Measurements from ENCODE around the gene TRPV5. TPM values are rescaled to one million over a fixed set of nuclear protein-coding genes. Genes with fewer than 3 reads are reported as not detected.

Gene TRPV5
- total and polyA plus RNA-seq, 2 of the 8 experiments (the other 6 are each of a cell fraction or from before 2014, with no cell fraction given), result 0.03 TPM; not detected in 1

- FAIRE-seq, result no peak
- no peak overlapping the region for H4K5ac ChIP-seq (ENCODE audit: insufficient read length, low read depth, low read length)
- no peak overlapping the region for H3K4ac ChIP-seq (replicated peaks; ENCODE audit: insufficient read length, low read depth, low read length)
- no peaks in the 10 kb centered on the region for H3K36me3 ChIP-seq (ENCODE audit: control insufficient read depth in 2 of 4, insufficient read depth in 4 of 4, low read length in 3 of 4)
- H2BK120ac ChIP-seq (replicated peaks; ENCODE audit: low read depth, low read length), result no peak overlapping the region
- no peak overlapping the region for H2AFZ ChIP-seq (ENCODE audit: low read length)
- H3K4me3 ChIP-seq (ENCODE audit: extremely low read depth in 1 of 4, insufficient read depth in 2 of 4, low read depth in 3 of 4, low read length in 4 of 4), result no peak overlapping the region
- no peak overlapping the region for H2BK12ac ChIP-seq (ENCODE audit: low read depth, low read length)
- ChIA-PET CTCF (ENCODE audit: partially characterized antibody) (interaction anchor here (0.6 to 5.0 kb wide), 16 partner anchors 8 to 314 kb away, joined by 3 to 34 read pairs (median 4); partner anchors contain the start of gene KEL), POLR2A (ENCODE audit: partially characterized antibody) (interaction anchor here (1.1 kb wide), 1 partner anchor 15 kb away, joined by 4 read pairs; no protein-coding TSS in a partner anchor)
- H3K9ac ChIP-seq (replicated peaks in 1 of 4; ENCODE audit: extremely low read depth in 1 of 4, low read depth in 3 of 4, low read length in 3 of 4), result no peak overlapping the region
- no peak overlapping the region for H2BK15ac ChIP-seq (ENCODE audit: low read length)
- no peak overlapping the region for H3K23ac ChIP-seq (ENCODE audit: insufficient read length)
- H3K4me2 ChIP-seq (ENCODE audit: insufficient read depth in 1 of 2, low read depth in 2 of 2, low read length in 2 of 2), result no peak overlapping the region; a peak in 1 of 4 replicates
- H3K27ac ChIP-seq (ENCODE audit: low read depth, low read length), result no peak overlapping the region
- no peaks in the 10 kb centered on the region; a peak in 1 of 7 replicates for H3K27me3 ChIP-seq (replicated peaks in 1 of 4; ENCODE audit: control insufficient read depth in 3 of 4, extremely low read depth in 1 of 4, insufficient read depth in 3 of 4, low read length in 3 of 4)
- TF ChIP-seq RXRA (IDR thresholded peaks at IDR 0.05; ENCODE audit: insufficient read depth, low read depth, low read length), result no peak
- TF ChIP-seq MAFK (IDR thresholded peaks at IDR 0.05; ENCODE audit: low read depth, low read length), result no peak
- no peak for TF ChIP-seq RFX5 (IDR thresholded peaks at IDR 0.05; ENCODE audit: borderline replicate concordance, low read depth, low read length)
- no peak for TF ChIP-seq CHD2 (IDR thresholded peaks at IDR 0.05; ENCODE audit: low read length)
- no peak for TF ChIP-seq EZH2 (IDR thresholded peaks at IDR 0.05; ENCODE audit: low read depth, low read length, severe bottlenecking)
- no peak for TF ChIP-seq EGR1 (IDR thresholded peaks at IDR 0.05; ENCODE audit: borderline replicate concordance, low read depth, low read length)
- no peak for TF ChIP-seq POU5F1 (IDR thresholded peaks at IDR 0.05; ENCODE audit: low read depth, low read length)
- TF ChIP-seq SIN3A (conservative IDR thresholded peaks at IDR 0.05 in 1 of 2, IDR thresholded peaks at IDR 0.05 in 1 of 2; ENCODE audit: low read depth in 1 of 2, low read length in 2 of 2), result no peak
- no peak for DNase-seq (ENCODE audit: low read depth in 1 of 2, low spot score in 2 of 2)
- no peak overlapping the region for H2BK5ac ChIP-seq (ENCODE audit: low read depth, low read length)
- H3K18ac ChIP-seq (ENCODE audit: extremely low read depth, low read length), result no peak overlapping the region
- H3K79me1 ChIP-seq (ENCODE audit: low read depth, low read length), result no peaks in the 10 kb centered on the region
- H3K79me2 ChIP-seq (ENCODE audit: control insufficient read depth in 1 of 2, insufficient read depth in 2 of 2, low read length in 2 of 2), result no peaks in the 10 kb centered on the region
- H3K56ac ChIP-seq (replicated peaks; ENCODE audit: insufficient read length, low read depth, low read length), result no peak overlapping the region
- H4K20me1 ChIP-seq (replicated peaks in 1 of 2; ENCODE audit: control insufficient read depth in 1 of 2, insufficient read depth in 2 of 2, low read length in 2 of 2), result no peaks in the 10 kb centered on the region
- H3K23me2 ChIP-seq (ENCODE audit: low read depth, low read length), result no peaks in the 10 kb centered on the region
- H4K8ac ChIP-seq (ENCODE audit: extremely low read depth, insufficient read depth, low read length), result no peak overlapping the region
- WGBS, 2 experiments (ENCODE audit: extremely low coverage in 1 of 2, insufficient coverage in 1 of 2, insufficient read length in 1 of 2, insufficient replicate concordance in 2 of 2, low coverage in 1 of 2, low lambda C conversion rate in 2 of 2, missing lambda C conversion rate in 1 of 2), result 83% methylated on average over 15 of the region's 15 CpGs; no CpG with 5 or more reads in 1 of the 2 experiments
- peaks cover 19 to 23% of the 10 kb centered on the region in 2 experiments for H3K9me3 ChIP-seq (ENCODE audit: insufficient read depth in 2 of 2, low read depth in 1 of 2, low read length in 1 of 2)
- no peak overlapping the region for H2BK20ac ChIP-seq (ENCODE audit: low read length)
- H3K4me1 ChIP-seq (replicated peaks in 1 of 4; ENCODE audit: control insufficient read depth in 3 of 4, insufficient read depth in 4 of 4, low read length in 3 of 4), result peaks cover 0 to 3% (median 0%) of the 10 kb centered on the region in 4 experiments; a peak in 1 of 7 replicates
- no peak overlapping the region for H2AK5ac ChIP-seq (ENCODE audit: low read depth, low read length)
- H3K14ac ChIP-seq (ENCODE audit: insufficient read length), result no peak overlapping the region
- H4K91ac ChIP-seq (replicated peaks; ENCODE audit: insufficient read length, low read length), result no peak overlapping the region
Observed at GRCh38 chr7:142901426-142902259, 31.9 kb downstream of the TRPV5 start.

All from H1 (cell line).